Right lung (tissue), 5 donors: ENCODE data around the gene CCR9. TPM values are rescaled to one million over a fixed set of nuclear protein-coding genes. Genes with fewer than 3 reads are reported as not detected.

Experiments
- DNase-seq, 2 donors: peaks; one replicate each; pipeline ENCODE4 v3.0.0-alpha.2; 2013
- polyA plus RNA-seq, 5 donors: library from polyadenylated mRNA; unstranded; fragments of 120-200 nt; gene quantifications; one replicate each; pipeline versions ENCODE4 v1.2.1 to v1.2.3, GENCODE V29; 2013; ENCODE audit warnings: inconsistent platforms in 1 of 5, low replicate concordance in 1 of 5; ENCODE audit not compliant: insufficient read length in 5 of 5, insufficient read depth in 1 of 5

CCR9 gene
- polyA plus RNA-seq, 5 donors: 0.10 to 0.12 (median 0.11) TPM; not detected in 2

- no peak for DNase-seq
These were observed 21.7 kb downstream of the CCR9 start for GRCh38 chr3:45907769-45908705.

- DNase-seq: no peak
These were observed 22.4 kb downstream of the CCR9 start for GRCh38 chr3:45908761-45909160.

- no peak for DNase-seq
These were observed 23.2 kb downstream of the CCR9 start for GRCh38 chr3:45909542-45909941.

DNA sequence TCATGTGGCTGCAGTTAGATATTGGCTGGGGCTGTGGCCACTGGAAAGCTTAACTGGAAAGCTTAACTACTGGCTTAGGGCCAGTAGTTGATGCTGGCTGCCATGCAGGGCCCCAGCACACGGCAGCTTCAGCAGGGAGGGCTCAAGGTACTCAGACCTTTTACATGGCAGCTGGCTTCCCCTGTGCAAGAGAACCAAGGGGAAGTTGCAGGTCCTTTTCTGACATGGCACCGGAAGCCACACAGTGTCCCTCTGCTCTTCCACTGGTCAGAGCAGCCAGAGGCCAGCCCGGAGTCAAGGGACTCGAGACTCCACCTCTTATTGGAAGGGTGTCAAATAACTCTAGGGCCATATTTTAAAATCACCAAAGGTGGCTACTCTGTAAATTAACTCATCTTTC is 24.5 kb downstream of the CCR9 start:
- DNase-seq: no peak

DNA sequence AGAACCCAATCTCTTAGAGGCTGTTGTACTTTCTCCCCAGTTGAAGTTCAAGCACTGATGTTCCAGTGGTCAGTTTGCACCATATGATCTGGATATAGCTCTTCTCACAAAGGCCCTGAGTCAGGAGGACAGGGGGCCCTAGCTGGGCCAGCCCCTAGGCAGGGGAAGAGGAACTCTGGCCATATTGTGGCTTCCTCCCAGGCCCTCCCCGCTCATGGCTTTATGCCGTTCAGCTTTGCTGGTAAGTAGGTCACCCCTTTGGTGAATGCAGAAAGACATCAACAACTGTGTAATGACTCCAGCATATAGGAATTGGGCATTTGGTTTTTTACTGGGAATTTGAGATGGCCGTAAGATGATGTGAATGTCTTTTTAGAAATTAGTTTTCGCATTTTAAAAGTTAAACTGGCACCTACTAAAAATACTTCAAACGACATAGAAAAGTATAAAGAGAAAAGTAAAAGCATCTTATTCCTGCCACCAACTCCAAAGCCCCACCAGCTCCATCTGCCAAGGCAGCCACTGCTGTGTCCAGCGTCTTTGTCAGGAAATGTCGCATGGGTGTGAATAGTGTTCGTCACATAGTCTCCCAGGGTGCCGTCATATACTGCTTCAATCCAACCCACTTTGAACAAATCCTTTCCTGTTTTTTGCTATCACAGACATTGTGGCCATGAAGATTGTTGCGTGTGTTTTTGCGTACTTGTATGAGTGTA is 25.3 kb downstream of the CCR9 start:
- DNase-seq: no peak

- DNase-seq: no peak
These were observed 26.1 kb downstream of the CCR9 start for GRCh38 chr3:45912435-45912834.

GRCh38 chr3:45914362-45915058 is 28.2 kb downstream of the CCR9 start:
- no peak for DNase-seq

GRCh38 chr3:45915059-45915439 is 28.7 kb downstream of the CCR9 start:
- DNase-seq: no peak

DNA sequence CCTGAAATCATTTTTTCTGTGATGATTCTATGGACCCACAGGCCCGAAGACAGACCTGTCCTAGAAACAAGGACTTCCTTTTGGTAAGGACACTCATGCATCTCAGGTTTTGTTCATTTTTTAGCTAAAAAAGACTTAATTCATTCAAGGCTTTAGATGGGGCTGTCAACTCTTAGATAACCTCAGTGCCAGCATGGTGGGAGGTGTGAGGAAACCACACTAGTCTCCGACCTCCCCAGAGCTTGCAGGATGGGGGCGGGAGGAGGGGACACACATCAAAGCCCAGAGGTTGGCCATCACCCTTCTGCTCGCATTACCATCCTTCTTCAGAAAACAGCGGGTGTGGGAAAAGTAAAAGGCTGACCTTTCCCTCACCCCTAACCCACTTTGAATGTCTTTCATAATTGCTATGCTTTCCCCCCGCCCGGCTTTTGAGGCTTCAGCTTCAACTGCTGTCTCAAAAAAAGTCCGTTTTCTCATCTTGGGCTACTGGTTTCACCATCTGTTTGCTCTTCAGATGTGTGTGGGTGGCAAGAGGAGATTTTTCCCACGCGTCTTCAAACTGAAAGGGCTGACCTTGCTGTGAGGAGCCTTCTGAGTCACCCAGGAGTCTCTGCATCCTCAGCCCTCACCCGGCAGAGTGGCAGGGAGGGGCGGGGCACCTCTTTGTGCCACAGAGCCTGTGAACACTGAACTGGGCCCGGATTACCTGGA is 29.3 kb downstream of the CCR9 start:
- no peak for DNase-seq

- no peak for DNase-seq
These were observed 31.0 kb downstream of the CCR9 start for GRCh38 chr3:45917146-45917898.

DNA sequence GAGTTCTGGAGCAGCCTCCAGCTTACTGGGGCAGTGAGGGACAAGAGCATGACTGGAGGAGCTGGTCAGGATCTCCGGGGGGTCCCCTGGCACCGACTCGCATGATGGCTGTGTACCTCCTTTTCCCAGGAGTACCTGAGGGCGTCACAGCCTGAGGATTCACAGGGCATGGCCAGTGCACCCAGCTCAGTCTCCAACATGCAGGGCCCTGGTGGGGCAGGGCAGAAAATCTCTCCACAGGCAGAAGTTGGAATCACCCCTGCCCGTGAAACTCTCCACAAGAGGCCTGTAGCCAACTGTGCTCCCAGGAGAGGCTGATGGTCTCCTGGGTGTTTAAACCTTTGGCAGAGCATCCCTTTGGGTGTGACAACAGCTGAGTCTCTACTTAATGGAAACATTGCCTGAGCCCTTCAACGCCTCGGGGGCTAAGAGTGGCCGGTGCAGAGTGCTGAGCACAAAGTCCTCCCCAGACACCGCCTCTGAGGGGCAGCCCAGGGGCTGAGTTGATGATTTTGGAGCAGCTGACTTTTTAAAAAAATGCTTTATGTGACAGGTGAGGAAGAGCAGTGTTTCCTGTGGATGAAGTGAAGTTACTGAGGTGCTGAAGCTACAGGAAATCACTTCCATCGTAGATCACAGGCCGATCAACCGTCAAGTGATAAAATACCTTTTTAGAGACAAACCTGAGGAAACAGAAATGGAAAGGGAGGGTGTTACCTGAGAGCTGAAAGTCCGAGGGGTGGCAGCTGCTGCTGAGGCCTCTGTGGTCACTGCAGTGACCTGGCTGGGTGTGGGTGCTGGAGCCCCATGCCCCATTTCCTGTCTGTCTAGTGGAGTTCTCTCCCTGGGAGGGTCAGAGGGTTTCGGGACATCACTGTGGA is 35.1 kb downstream of the CCR9 start:
- no peak for DNase-seq

GRCh38 chr3:45922039-45922326 is 35.6 kb downstream of the CCR9 start:
- DNase-seq: no peak

- DNase-seq: no peak
These were observed 36.7 kb downstream of the CCR9 start for GRCh38 chr3:45922950-45923590.

GRCh38 chr3:45923755-45924154 is 37.4 kb downstream of the CCR9 start:
- DNase-seq: no peak

- DNase-seq: no peak
These were observed 41.5 kb downstream of the CCR9 start for GRCh38 chr3:45927881-45928280.

- DNase-seq: no peak
These were observed 42.8 kb downstream of the CCR9 start for GRCh38 chr3:45929042-45929679.

GRCh38 chr3:45931496-45931895 is 45.2 kb downstream of the CCR9 start:
- DNase-seq: no peak

DNA sequence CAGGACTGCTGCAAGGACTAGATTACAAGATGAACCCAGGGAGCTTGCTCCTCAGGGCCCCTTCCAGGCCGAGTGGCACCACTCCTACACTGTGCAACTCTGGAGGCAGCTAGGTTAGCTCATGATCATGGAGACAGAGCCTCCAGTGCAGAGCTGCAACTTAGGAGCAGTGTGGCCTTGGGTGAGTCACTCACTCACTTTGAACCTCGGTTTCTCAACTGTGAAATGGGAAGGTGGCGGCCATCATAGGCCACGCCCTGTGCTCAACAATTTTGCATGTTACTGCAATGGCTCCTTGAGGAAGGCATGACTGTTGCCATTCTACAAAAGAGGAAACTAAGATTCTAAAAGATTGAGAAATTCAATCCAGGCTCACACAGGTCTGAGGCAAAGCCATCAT is 45.8 kb downstream of the CCR9 start:
- no peak for DNase-seq

DNA sequence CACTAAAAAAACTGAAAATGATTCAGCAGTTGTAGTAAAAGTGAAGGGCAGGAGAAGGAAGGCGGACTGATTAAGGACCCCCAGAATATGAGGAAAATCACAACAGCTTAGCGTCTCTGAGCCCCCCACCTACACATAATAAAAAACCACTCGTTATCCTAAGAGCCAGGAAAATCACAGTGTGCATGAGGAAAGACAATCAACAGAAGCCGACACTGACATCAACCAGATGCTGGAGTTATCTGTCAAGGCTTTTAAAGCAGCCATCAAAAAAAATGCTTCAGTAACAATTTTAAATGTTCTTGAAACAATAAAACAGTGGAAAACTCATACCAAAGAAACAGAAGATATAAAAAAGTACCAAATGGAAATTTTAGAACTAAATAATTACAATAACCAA is 47.2 kb downstream of the CCR9 start:
- peak; percentile 61 to 67 for DNase-seq
